HUES6 (cell line): ENCODE results near the gene UNG.
"Not testable (repeated sequence)": the region's sequence is repeated elsewhere in the genome, so short reads cannot be mapped to it uniquely, and the experiment has no call there.

ENCODE experiments used
- H3K27ac ChIP-seq: 2 replicates; pipeline ENCODE4 v1.7.0; 2013; ENCODE audit warnings: low read depth, mild to moderate bottlenecking, low read length, inconsistent platforms
- H3K27me3 ChIP-seq: 2 replicates; pipeline ENCODE4 v1.6.1; 2013; ENCODE audit warnings: low read length; ENCODE audit not compliant: control insufficient read depth, insufficient read depth
- H3K36me3 ChIP-seq: 2 replicates; pipeline ENCODE4 v1.6.1; 2013; ENCODE audit warnings: low read length; ENCODE audit not compliant: control insufficient read depth, insufficient read depth
- H3K4me1 ChIP-seq: 2 replicates; pipeline ENCODE4 v1.6.1; 2013; ENCODE audit warnings: low read length; ENCODE audit not compliant: control insufficient read depth, insufficient read depth
- H3K4me3 ChIP-seq: 2 replicates; pipeline ENCODE4 v1.5.1; 2013; ENCODE audit warnings: low read depth, low read length
- H3K9ac ChIP-seq: one replicate; pipeline ENCODE4 v1.6.1; 2013; ENCODE audit warnings: mild to moderate bottlenecking, low read length
- H3K9me3 ChIP-seq: 2 replicates; pipeline ENCODE4 v1.6.1; 2013; ENCODE audit warnings: low read depth, low read length; ENCODE audit not compliant: control insufficient read depth, insufficient read depth

The UNG gene

DNA sequence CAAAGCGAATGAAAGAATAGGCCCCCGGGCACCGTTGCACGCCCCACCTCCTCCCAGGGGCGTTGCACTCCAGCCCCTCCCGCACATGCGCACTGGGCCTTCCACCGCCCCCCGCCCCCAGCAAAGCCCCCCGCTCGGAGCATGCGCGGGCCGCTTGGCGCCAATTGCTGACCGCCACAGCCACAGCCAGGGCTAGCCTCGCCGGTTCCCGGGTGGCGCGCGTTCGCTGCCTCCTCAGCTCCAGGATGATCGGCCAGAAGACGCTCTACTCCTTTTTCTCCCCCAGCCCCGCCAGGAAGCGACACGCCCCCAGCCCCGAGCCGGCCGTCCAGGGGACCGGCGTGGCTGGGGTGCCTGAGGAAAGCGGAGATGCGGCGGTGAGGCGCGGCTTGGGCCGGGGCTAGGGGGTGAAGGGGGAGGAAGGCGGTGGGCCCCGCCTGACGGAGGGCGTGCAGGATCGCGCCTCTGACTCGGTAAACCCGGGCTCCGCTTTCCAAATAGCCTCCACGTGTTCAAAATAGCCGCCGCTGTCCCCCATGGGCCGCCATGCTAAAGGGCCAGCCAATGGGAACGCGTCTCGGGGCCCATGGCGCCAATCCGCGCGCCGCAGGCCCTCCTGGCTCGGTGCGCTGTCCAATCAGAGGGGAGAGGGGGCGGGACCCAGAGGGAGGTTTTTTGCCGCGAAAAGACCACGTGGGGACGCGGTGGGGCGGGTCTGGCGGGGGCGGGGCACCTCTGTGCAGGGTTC lies at the start of gene UNG:
Gene UNG (plus strand): TSS at position 163 of the 748 bp plus-strand sequence. CDS start 83 bp downstream, at position 246.
- no peaks in the 10 kb centered on the region; the same call in 1 of the 2 replicates for H3K27me3 ChIP-seq
- no peaks in the 10 kb centered on the region for H3K9me3 ChIP-seq
- H3K9ac ChIP-seq, result peak within 1 kb of the TSS; percentile 95
- H3K27ac ChIP-seq, result peak within 1 kb of the TSS; percentile 98
- H3K4me1 ChIP-seq, result peaks cover 7% of the 10 kb centered on the region
- peaks cover 41% of the 10 kb centered on the region for H3K36me3 ChIP-seq
- peak within 1 kb of the TSS; percentile 76 for H3K4me3 ChIP-seq

DNA sequence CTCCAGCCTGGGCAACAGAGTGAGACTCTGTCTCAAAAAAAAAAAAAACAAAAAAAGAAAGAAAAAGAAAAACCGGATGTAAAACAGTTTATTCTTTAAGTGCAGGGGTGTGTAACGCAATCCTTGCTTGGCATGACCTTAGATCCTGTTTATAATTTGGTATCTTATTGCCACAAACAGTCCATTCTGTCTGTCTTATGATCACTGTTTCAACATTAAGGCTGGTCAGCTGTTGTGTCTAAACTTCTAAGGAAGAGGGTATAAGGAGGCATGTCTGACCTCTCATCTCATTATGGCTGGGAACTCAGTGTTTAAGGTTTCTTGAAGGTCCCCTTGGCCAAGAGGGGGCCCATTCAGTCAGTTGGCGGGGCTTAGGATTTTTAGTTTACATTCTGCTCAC lies 48.7 kb upstream of the UNG start:
- H3K4me1 ChIP-seq, H3K9ac ChIP-seq, H3K36me3 ChIP-seq, H3K9me3 ChIP-seq, H3K27ac ChIP-seq, H3K4me3 ChIP-seq, H3K27me3 ChIP-seq: not testable (repeated sequence)

DNA sequence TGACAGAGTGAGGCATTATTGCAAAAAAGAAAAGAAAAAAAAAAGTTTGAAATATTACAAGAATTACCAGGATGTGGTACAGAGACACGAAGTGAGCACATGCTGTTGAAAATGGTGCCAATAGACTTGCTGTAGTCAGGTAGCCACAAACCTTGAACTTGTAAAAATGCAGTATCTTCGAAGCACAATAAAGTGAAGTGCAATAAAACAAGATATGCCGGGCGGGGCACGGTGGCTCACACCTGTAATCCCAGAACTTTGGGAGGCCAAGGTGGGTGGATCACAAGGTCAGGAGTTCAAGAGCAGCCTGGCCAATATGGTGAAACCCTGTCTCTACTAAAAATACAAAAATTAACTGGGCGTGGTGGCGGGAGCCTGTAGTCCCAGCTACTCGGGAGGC lies 47.6 kb upstream of the UNG start:
- H3K27ac ChIP-seq, H3K9me3 ChIP-seq, H3K27me3 ChIP-seq, H3K4me1 ChIP-seq, H3K36me3 ChIP-seq, H3K4me3 ChIP-seq, H3K9ac ChIP-seq: not testable (repeated sequence)

DNA sequence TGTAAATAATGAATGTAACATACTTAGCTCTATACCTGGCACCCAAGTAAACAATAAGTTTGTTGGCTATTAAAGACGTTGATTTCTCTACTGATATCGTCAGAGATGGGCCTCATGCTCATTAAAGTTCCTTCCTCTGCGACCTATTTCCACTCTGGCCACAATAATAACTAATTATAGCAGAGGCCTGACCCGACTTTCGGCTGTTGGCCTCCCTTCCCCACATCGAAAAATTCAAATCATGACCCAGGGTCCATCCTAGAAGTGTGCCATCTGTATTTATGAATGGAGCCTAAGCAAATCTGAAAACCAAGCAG lies 45.3 kb upstream of the UNG start:
- Histone ChIP-seq H3K9ac (no peak overlapping the region), H3K27ac (no peak overlapping the region), H3K27me3 (no peaks in the 10 kb centered on the region), H3K4me1 (no peaks in the 10 kb centered on the region), H3K9me3 (no peaks in the 10 kb centered on the region), H3K4me3 (peak overlapping the region; percentile 99), H3K36me3 (no peaks in the 10 kb centered on the region)

DNA sequence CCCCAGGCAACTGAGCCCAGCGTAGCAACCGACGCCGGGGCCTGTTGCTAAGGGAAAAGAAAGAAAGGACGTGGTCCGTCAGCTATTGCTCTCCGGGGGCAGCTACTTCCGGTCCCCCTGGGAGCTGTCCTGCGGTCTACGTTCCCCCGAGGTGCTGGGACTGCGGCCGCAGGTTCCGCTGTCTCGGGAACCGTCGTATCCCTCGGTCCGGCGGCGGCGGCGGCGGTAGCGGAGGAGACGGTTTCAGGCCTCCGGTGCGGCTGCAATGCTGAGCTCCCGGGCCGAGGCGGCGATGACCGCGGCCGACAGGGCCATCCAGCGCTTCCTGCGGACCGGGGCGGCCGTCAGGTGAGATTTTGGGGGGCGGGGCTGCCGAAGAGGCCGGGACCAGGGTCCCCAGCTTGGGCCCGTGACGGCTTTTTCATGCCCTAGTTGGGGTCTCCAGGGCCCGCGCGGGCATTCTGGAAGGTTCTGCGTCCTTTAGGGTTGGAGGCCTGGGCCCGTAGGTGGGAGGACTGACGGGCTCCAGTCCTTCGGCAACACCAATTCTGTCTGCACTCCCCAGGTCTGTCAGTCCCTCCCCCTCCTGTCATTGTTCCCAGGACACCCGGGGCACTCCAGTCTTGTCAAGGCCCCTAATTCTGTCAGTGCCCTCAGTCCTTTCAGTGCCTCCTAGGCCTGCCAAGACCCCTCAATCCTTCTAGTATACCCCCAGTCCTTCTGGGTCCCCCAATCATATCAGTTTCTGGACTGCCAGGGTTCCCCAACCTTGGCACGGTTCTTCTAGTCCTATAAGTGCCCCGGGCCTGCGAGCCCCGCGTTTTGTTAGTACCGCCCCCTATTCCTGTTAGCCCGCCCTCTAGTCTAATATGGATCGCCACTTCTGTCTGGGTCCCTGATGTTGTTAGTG lies 44.7 kb upstream of the UNG start, which contains the start of gene USP30:
Gene USP30 (plus strand): TSS at position 163 of the 910 bp plus-strand sequence. CDS start 103 bp downstream, at position 266.
- no peaks in the 10 kb centered on the region for H3K36me3 ChIP-seq
- H3K27ac ChIP-seq, result peak within 1 kb of the TSS; percentile 42; the same call in 1 of the 2 replicates
- no peaks in the 10 kb centered on the region for H3K9me3 ChIP-seq
- peak within 1 kb of the TSS; percentile 76 for H3K9ac ChIP-seq
- no peaks in the 10 kb centered on the region for H3K27me3 ChIP-seq
- no peaks in the 10 kb centered on the region for H3K4me1 ChIP-seq
- H3K4me3 ChIP-seq, result peak within 1 kb of the TSS; percentile 99

DNA sequence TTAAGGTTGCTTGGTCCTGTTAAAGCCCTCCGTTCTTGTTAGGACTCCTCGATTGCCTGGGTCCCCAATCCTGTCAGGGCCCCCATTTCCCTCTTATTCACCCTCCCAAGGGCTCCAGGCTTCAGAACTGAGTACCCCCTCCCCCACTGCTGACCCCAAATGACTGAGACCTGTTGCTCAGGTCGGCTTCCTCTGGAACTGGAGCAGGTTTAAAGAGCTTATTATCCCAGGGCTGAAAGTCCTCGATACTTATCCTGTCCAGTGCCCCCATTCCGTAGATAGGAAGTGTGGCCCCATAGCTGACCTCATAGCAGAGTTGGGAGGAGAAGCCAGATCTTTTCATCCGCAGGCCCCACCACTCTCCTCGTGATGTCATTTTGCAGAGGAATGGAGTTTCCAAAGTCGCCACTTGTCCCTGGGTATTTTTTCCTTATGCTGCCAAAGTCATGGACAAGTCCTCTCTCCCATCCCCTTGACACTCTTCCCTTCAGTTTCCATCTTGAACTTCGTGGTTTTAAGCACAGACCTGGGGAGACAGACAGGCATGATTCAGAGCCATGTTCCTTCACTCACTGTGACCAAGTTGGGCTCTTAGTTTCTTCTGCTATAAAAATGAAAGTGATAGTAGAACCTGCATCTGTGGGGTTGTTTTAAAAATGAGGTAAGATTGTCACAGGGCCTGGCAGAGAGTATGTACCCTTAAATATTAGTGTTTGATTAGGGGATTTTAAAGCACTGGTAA lies 43.8 kb upstream of the UNG start:
- H3K4me1 ChIP-seq, result no peaks in the 10 kb centered on the region
- H3K36me3 ChIP-seq, result no peaks in the 10 kb centered on the region
- H3K27me3 ChIP-seq, result no peaks in the 10 kb centered on the region
- H3K9me3 ChIP-seq, result no peaks in the 10 kb centered on the region
- no peak overlapping the region for H3K27ac ChIP-seq
- peak overlapping the region; percentile 99 for H3K4me3 ChIP-seq
- peak overlapping the region; percentile 76 for H3K9ac ChIP-seq

DNA sequence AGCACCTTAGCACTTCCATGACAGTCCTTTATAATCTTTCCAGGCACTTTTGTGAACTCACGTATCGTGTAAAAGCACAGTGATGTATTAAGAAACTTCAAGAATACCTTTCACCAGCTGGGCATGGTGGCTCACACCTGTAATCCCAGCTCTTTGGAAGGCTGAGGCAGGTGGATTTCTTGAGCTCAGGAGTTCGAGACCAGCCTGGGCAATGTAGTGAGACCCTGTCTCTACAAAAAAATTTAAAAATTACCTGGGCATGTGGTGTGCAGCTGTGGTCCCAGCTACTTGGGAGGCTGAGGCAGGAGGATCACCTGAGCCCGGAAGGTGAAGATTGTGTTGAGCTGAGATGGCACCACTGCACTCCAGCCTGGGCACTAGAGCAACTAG lies 43.3 kb upstream of the UNG start:
- not testable (repeated sequence) for H3K4me1 ChIP-seq, H3K4me3 ChIP-seq, H3K9ac ChIP-seq, H3K36me3 ChIP-seq, H3K27ac ChIP-seq, H3K27me3 ChIP-seq, H3K9me3 ChIP-seq

DNA sequence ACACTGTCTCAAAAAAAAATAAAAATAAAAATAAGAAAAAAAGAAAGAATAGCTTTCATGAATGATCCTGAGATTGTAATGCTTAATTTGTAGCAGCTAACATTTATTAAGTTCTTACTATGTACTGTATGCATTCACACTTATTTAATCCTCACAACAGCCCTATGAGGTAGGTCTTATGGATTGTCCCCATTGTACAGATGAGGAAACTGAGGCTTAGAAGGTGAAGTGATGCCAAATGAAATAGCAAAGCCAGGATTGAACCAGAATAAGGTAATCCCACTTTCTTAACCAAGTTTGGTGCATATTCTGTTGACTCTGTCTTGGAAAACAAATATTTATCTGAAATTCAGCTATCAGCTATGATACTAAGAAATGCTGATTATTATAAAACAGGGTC lies 42.9 kb upstream of the UNG start:
- no peak overlapping the region for H3K9ac ChIP-seq
- no peaks in the 10 kb centered on the region for H3K36me3 ChIP-seq
- no peak overlapping the region for H3K27ac ChIP-seq
- no peaks in the 10 kb centered on the region for H3K4me1 ChIP-seq
- no peaks in the 10 kb centered on the region for H3K27me3 ChIP-seq
- no peak overlapping the region for H3K4me3 ChIP-seq
- no peaks in the 10 kb centered on the region for H3K9me3 ChIP-seq

DNA sequence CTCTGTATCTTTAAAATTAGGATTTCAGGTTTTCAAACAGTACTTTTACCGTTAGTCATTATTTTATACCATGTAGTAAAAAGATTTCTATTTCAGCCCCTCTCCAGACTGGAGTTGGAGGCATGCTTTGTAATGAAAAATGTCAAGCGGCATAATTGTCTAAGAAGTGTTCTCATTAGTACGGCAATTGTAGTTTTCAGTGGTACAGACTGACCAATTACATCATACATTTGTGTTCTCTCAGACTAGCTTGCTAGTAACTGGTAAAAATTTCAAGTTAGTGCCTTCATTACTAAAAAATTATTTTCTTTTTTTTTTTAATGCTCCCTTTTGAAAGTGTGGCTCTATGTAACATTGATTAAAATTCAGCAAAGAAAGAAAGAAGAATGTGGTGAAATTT lies 40.5 kb upstream of the UNG start:
- no peaks in the 10 kb centered on the region for H3K36me3 ChIP-seq
- no peak overlapping the region for H3K27ac ChIP-seq
- no peaks in the 10 kb centered on the region for H3K9me3 ChIP-seq
- no peaks in the 10 kb centered on the region for H3K27me3 ChIP-seq
- no peak overlapping the region for H3K4me3 ChIP-seq
- no peak overlapping the region for H3K9ac ChIP-seq
- no peaks in the 10 kb centered on the region for H3K4me1 ChIP-seq

DNA sequence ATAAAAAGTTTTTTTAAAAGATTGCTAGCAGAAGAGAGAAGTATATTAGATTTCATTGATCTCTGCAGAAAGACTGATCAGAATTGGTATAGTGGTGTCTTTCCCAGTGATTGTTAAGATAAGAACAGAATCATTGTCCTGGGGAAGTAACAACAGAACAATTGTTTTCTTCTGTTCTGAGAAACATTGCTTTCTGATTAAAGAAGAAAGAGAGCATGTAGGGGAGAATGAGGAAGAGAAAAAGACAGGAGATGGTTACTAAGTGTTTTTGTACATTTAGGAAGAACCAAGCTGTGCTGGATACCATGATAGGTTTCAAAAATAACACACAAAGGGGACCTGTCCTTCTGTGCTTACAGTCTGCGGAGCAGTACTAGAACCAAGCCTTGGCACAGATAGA lies 40.0 kb upstream of the UNG start:
- H3K4me3 ChIP-seq, result no peak overlapping the region

DNA sequence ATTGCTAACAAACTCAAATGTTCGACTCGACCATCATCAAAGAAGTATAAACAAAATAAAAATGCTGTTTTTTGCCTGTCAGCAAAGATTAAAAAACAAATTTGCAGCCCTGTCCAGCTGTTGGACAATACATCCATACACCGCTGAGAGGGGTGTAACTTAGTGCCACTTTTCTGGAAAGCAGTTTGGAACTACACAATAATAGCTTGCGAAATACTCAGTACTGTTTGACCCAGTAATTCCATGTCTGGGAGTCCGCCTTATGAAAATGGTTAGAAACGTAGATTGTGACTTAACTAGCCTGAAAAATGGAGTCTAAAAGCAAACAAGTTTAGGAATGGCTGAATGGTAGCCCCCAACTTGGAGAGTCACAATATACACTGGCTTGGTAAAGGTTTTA lies 38.6 kb upstream of the UNG start:
- Histone ChIP-seq H3K36me3 (no peaks in the 10 kb centered on the region), H3K27me3 (no peaks in the 10 kb centered on the region), H3K4me3 (no peak overlapping the region), H3K9me3 (no peaks in the 10 kb centered on the region), H3K4me1 (no peaks in the 10 kb centered on the region), H3K9ac (no peak overlapping the region), H3K27ac (no peak overlapping the region)

More for the DNA sequence above, 40.0 kb upstream of the UNG start:
- no peaks in the 10 kb centered on the region for H3K36me3 ChIP-seq
- no peaks in the 10 kb centered on the region for H3K9me3 ChIP-seq
- H3K9ac ChIP-seq, result no peak overlapping the region
- no peak overlapping the region for H3K27ac ChIP-seq
- H3K4me1 ChIP-seq, result no peaks in the 10 kb centered on the region
- no peaks in the 10 kb centered on the region for H3K27me3 ChIP-seq
